LHCN-M2 (cell line): ENCODE results near the gene CRADD. TPM values are rescaled to one million over a fixed set of nuclear protein-coding genes. Genes with fewer than 3 reads are reported as not detected.
"Not testable (repeated sequence)": the region's sequence is repeated elsewhere in the genome, so short reads cannot be mapped to it uniquely, and the experiment has no call there.

Source experiments
- DNase-seq: peaks from one replicate; pipeline ENCODE4 v3.0.0-alpha.2; 2012; ENCODE audit warnings: low read depth
- total RNA-seq: library from RNA; depleted of rRNA; stranded (reverse); fragments of >200 nt; gene quantifications from 2 replicates; pipeline ENCODE4 v1.2.3, GENCODE V29; 2014

CRADD gene
- total RNA-seq, 1 experiment from 2014 or later = 16.9 TPM

GRCh38 chr12:93737457-93738198 lies 60.5 kb downstream of the CRADD start:
- DNase-seq = no peak

- DNase-seq = no peak
These were observed 61.3 kb downstream of the CRADD start for GRCh38 chr12:93738199-93739058.

- peak; percentile 41 for DNase-seq
These were observed 63.6 kb downstream of the CRADD start for GRCh38 chr12:93740751-93741150.

- DNase-seq = no peak
These were observed 64.5 kb downstream of the CRADD start for GRCh38 chr12:93741659-93742109.

GRCh38 chr12:93742110-93742934 lies 65.1 kb downstream of the CRADD start:
- DNase-seq = peak; percentile 81

GRCh38 chr12:93743229-93743998 lies 66.2 kb downstream of the CRADD start:
- DNase-seq = no peak

GRCh38 chr12:93743999-93744689 lies 67.0 kb downstream of the CRADD start:
- DNase-seq = no peak

GRCh38 chr12:93745286-93745685 lies 68.1 kb downstream of the CRADD start:
- no peak for DNase-seq

GRCh38 chr12:93746572-93747168 lies 69.5 kb downstream of the CRADD start:
- DNase-seq = no peak

- DNase-seq = no peak
These were observed 71.7 kb downstream of the CRADD start for GRCh38 chr12:93748672-93749383.

GRCh38 chr12:93749515-93749914 lies 72.3 kb downstream of the CRADD start:
- DNase-seq = no peak

GRCh38 chr12:93750056-93750455 lies 72.9 kb downstream of the CRADD start:
- no peak for DNase-seq

- no peak for DNase-seq
These were observed 74.9 kb downstream of the CRADD start for GRCh38 chr12:93751864-93752610.

GRCh38 chr12:93753285-93753684 lies 76.1 kb downstream of the CRADD start:
- no peak for DNase-seq

- no peak for DNase-seq
These were observed 76.8 kb downstream of the CRADD start for GRCh38 chr12:93753838-93754429.

GRCh38 chr12:93754859-93755258 lies 77.7 kb downstream of the CRADD start:
- DNase-seq = not testable (repeated sequence)

- no peak for DNase-seq
These were observed 79.1 kb downstream of the CRADD start for GRCh38 chr12:93756288-93756687.
